Measurements from ENCODE around the gene DEXI. TPM values are rescaled to one million over a fixed set of nuclear protein-coding genes. Genes with fewer than 3 reads are reported as not detected.
A peak's percentile ranks its signal among the peaks of the same experiment; 100 is the strongest.

Gene DEXI
- polyA plus RNA-seq, 1 donor from 2014 or later = 52.0 TPM

DNA sequence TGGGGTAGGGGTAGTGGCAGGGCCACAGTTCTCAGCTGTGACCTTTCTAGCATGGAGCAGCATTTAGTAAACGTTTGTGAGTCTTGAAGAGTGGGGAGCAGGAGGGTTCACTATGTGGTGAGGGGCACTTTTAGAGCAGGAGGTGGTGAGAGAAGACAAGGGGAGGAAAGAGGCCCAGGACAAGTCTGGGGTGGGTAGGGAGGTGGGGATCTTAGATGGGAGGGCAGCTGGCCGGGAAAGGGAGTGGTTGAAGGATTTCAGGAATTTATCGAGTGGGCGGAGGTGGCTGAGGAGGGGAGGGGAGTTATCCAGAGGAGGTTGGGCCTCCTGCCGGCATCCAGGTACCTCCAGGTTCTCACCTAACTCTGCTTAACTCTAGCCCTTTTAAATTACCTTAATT, 4.0 kb upstream of the DEXI start:
- TF ChIP-seq, protein P1, sequence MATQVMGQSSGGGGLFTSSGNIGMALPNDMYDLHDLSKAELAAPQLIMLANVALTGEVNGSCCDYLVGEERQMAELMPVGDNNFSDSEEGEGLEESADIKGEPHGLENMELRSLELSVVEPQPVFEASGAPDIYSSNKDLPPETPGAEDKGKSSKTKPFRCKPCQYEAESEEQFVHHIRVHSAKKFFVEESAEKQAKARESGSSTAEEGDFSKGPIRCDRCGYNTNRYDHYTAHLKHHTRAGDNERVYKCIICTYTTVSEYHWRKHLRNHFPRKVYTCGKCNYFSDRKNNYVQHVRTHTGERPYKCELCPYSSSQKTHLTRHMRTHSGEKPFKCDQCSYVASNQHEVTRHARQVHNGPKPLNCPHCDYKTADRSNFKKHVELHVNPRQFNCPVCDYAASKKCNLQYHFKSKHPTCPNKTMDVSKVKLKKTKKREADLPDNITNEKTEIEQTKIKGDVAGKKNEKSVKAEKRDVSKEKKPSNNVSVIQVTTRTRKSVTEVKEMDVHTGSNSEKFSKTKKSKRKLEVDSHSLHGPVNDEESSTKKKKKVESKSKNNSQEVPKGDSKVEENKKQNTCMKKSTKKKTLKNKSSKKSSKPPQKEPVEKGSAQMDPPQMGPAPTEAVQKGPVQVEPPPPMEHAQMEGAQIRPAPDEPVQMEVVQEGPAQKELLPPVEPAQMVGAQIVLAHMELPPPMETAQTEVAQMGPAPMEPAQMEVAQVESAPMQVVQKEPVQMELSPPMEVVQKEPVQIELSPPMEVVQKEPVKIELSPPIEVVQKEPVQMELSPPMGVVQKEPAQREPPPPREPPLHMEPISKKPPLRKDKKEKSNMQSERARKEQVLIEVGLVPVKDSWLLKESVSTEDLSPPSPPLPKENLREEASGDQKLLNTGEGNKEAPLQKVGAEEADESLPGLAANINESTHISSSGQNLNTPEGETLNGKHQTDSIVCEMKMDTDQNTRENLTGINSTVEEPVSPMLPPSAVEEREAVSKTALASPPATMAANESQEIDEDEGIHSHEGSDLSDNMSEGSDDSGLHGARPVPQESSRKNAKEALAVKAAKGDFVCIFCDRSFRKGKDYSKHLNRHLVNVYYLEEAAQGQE (IDR thresholded peaks at IDR 0.05; ENCODE audit: borderline replicate concordance) = no peak
- TF ChIP-seq TAF1 (IDR thresholded peaks at IDR 0.05; ENCODE audit: low read depth) (no peak), MXI1 (conservative IDR thresholded peaks at IDR 0.05; ENCODE audit: poor library complexity, severe bottlenecking) (no peak), POLR2AphosphoS5 (IDR thresholded peaks at IDR 0.05) (no peak), EP300 (conservative IDR thresholded peaks at IDR 0.05; ENCODE audit: poor library complexity, severe bottlenecking) (no peak), SMC3 (conservative IDR thresholded peaks at IDR 0.05; ENCODE audit: poor library complexity) (no peak), RAD21 (conservative IDR thresholded peaks at IDR 0.05) (no peak), EZH2 (IDR thresholded peaks at IDR 0.05; ENCODE audit: borderline replicate concordance, insufficient read depth, low read length, poor library complexity, severe bottlenecking) (no peak)
- TF ChIP-seq, protein P2, sequence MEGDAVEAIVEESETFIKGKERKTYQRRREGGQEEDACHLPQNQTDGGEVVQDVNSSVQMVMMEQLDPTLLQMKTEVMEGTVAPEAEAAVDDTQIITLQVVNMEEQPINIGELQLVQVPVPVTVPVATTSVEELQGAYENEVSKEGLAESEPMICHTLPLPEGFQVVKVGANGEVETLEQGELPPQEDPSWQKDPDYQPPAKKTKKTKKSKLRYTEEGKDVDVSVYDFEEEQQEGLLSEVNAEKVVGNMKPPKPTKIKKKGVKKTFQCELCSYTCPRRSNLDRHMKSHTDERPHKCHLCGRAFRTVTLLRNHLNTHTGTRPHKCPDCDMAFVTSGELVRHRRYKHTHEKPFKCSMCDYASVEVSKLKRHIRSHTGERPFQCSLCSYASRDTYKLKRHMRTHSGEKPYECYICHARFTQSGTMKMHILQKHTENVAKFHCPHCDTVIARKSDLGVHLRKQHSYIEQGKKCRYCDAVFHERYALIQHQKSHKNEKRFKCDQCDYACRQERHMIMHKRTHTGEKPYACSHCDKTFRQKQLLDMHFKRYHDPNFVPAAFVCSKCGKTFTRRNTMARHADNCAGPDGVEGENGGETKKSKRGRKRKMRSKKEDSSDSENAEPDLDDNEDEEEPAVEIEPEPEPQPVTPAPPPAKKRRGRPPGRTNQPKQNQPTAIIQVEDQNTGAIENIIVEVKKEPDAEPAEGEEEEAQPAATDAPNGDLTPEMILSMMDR (IDR thresholded peaks at IDR 0.05; ENCODE audit: poor library complexity, severe bottlenecking) = no peak
- Histone ChIP-seq H3K9me2 (ENCODE audit: insufficient read depth, low read length) (no peaks in the 10 kb centered on the region), H3F3A (ENCODE audit: insufficient read depth, low read length, poor library complexity, severe bottlenecking) (no peaks in the 10 kb centered on the region), H2AFZ (ENCODE audit: low read depth, low read length) (no peak overlapping the region), H4K20me1 (ENCODE audit: insufficient read depth) (no peaks in the 10 kb centered on the region), H3K79me2 (replicated peaks; ENCODE audit: insufficient read depth, low read length) (peaks cover 18% of the 10 kb centered on the region), H3K9me3 (ENCODE audit: low read length) (no peaks in the 10 kb centered on the region), H3K9ac (ENCODE audit: low read length) (peak overlapping the region; percentile 36), H3K4me2 (ENCODE audit: low read length) (peak overlapping the region; percentile 84), H3K27me3 (ENCODE audit: insufficient read depth, low read depth, low read length) (no peaks in the 10 kb centered on the region), H3K27ac (ENCODE audit: low read length) (no peak overlapping the region), H3K4me3 (ENCODE audit: low read length) (peak overlapping the region; percentile 99), H3K36me3 (ENCODE audit: insufficient read depth, low read length) (no peaks in the 10 kb centered on the region)

DNA sequence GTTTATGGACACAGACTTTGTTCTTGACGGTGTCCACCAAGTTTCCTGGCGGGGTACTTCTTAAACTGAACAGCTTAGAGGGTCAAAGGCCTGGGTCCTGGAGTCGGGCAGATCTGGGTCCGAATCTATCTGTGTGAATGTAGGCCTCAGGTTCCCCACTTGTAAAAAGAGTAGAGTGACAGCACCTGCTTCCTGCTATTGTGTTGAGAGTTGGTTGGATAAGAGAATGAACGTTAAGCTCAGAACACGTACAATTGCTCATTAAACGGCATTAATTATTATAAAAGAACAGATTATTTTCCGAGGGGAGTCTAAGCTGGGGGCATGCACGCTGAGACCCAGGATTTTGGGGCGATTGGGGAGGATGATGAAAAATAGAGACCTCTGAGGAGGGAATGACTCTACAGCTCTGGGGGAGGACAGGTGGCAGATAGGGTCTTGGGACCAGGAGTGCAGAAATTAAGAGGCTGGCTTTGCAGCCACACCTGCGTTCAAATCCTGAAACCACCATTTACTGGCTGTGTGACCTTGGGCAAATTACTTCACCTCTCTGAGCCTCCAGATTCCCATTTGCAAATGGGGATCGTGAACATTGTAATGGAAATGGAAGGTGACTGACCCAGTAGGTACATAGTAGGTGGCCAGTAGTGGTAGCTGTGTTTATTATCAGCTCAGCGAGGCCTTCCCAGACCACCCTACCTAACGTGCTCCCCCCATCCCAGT, 3.0 kb upstream of the DEXI start:
- Histone ChIP-seq H3F3A (ENCODE audit: insufficient read depth, low read length, poor library complexity, severe bottlenecking) (no peaks in the 10 kb centered on the region), H2AFZ (ENCODE audit: low read depth, low read length) (peak overlapping the region; percentile 51), H3K9me3 (ENCODE audit: low read length) (no peaks in the 10 kb centered on the region), H3K4me2 (ENCODE audit: low read length) (peak overlapping the region; percentile 84), H3K27ac (ENCODE audit: low read length) (no peak overlapping the region), H4K20me1 (ENCODE audit: insufficient read depth) (no peaks in the 10 kb centered on the region), H3K4me3 (ENCODE audit: low read length) (peak overlapping the region; percentile 99), H3K27me3 (ENCODE audit: insufficient read depth, low read depth, low read length) (no peaks in the 10 kb centered on the region), H3K9me2 (ENCODE audit: insufficient read depth, low read length) (no peaks in the 10 kb centered on the region), H3K79me2 (replicated peaks; ENCODE audit: insufficient read depth, low read length) (peaks cover 26% of the 10 kb centered on the region), H3K36me3 (ENCODE audit: insufficient read depth, low read length) (no peaks in the 10 kb centered on the region), H3K9ac (ENCODE audit: low read length) (peak overlapping the region; percentile 77)
- TF ChIP-seq, protein P1 (IDR thresholded peaks at IDR 0.05; ENCODE audit: borderline replicate concordance) = no peak
- TF ChIP-seq RAD21 (conservative IDR thresholded peaks at IDR 0.05) (no peak), TAF1 (IDR thresholded peaks at IDR 0.05; ENCODE audit: low read depth) (no peak), EZH2 (IDR thresholded peaks at IDR 0.05; ENCODE audit: borderline replicate concordance, insufficient read depth, low read length, poor library complexity, severe bottlenecking) (no peak), POLR2AphosphoS5 (IDR thresholded peaks at IDR 0.05) (no peak), MXI1 (conservative IDR thresholded peaks at IDR 0.05; ENCODE audit: poor library complexity, severe bottlenecking) (no peak), EP300 (conservative IDR thresholded peaks at IDR 0.05; ENCODE audit: poor library complexity, severe bottlenecking) (no peak)
- TF ChIP-seq, protein P2 (IDR thresholded peaks at IDR 0.05; ENCODE audit: poor library complexity, severe bottlenecking) = no peak

Data from neural cell (in vitro differentiated cells).